GM21515 (cell line): ENCODE data around the gene LYRM2.

Experiments
- ATAC-seq: cut with Tn5 transposase; IDR thresholded peaks from one replicate; pipeline ENCODE4 v1.9.1; 2021; ENCODE audit not compliant: unreplicated experiment

Gene LYRM2, protein sequence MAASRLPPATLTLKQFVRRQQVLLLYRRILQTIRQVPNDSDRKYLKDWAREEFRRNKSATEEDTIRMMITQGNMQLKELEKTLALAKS

DNA sequence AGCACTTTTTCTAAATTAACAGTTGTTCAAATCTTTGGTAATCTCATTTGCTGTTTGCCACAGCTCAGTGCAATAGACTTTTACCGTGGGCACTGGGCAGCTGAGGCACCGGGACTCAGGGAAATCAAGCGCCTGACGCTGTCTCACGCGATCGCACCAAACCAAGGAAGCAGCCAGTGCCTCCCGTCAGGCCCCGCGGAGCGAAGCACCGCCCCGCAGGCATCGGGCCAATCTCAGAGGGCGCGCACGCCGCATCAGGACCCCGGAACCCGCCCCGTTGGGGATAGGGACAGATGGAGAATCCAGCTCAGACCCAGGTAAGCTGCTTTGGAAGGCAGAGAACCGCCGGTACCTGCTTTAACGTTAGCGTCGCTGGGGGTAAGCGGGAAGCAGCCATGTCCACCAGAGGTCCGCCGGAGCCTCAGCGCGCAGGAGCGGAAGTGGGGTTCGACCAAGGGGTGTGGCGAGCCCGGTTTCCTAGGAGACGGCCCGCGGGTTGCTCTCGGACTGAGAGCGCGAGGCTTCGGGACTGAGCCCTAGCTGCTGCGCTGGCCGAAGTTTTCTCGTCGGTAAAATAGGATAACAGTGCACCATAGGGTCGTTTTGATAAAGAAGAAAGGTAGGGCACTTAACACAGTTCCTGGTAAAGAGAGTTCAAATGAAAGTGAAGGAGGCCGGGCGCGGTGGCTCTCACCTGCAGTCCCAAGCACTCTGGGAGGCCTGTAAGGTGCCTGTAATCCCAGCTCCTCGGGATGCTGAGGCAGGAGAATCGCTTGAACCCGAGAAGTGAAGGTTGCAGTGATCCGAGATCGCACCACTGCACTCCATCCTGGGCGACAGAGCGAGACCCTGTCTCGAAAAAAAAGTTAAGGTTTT, at the start of gene LYRM2:
LYRM2 (minus strand) TSS at position 428 of the 876 bp plus-strand sequence; CDS start at position 397, 31 bp downstream.
- peak; percentile 99 for ATAC-seq

GRCh38 chr6:89688328-89688727, 49.8 kb upstream of the LYRM2 start:
- no peak for ATAC-seq

DNA sequence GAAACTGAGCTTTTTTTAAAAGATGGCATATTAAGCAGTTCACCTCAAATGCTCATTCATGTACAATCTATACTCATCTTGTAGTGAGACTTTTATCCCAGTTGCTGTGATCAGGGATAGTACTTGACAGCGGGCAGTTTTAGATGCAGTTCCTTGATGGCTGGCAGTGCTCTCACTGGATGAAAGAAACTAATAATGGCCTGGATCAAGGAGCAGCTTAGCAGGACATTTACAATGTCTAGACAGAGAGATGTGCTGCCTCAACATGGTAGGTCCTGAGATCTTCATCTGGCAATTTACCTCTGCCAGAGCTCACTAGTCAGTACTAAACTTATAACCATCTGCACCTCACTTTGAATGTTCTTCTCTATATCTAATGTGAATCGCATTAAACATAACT, 46.8 kb upstream of the LYRM2 start:
- no peak for ATAC-seq

DNA sequence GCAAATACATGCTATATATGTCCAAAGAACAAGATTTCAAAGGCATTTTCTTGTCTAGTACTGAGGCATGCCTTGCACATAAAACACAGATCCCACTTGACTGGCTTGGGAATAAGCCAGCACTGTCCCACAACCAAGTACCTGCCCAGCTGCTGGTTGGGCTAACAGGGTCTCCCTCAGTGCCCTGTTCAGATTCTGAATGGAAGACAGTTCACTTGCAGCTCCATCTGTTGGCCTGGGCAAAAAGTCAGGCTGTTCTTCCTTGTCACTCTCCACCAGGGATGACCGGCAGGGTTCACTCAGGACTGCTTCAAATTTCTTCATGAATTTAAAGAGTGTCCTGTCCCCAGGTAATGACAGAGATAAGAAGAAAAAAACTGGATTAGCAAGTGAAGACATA, 44.4 kb upstream of the LYRM2 start:
- no peak for ATAC-seq

- ATAC-seq = no peak
Measured at GRCh38 chr6:89681983-89682564, 43.5 kb upstream of the LYRM2 start.

DNA sequence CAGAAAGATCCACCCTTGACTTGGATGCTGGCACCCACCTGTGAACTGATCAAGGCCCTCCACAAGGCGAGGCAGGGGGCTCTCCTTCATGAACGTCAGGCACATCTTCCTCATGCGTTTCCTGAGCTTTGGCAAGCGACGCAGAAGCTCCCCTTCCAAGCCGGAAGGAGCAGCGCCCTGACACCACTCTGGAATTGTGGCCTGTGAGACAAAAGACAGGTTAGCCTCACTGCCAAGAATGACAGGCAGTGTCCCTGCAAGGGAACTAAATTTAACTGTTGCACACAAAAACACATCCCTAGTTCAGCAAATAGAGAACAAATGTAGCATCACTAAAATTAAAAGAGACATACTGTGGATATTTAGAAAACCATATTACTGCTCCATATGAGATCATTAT, 42.0 kb upstream of the LYRM2 start:
- ATAC-seq = no peak

GRCh38 chr6:89680150-89680549, 41.6 kb upstream of the LYRM2 start:
- ATAC-seq = no peak

GRCh38 chr6:89679215-89680120, 40.9 kb upstream of the LYRM2 start:
- no peak for ATAC-seq

- no peak for ATAC-seq
Measured at GRCh38 chr6:89678531-89678930, 40.0 kb upstream of the LYRM2 start.

- ATAC-seq = no peak
Measured at GRCh38 chr6:89675949-89676748, 37.6 kb upstream of the LYRM2 start.

DNA sequence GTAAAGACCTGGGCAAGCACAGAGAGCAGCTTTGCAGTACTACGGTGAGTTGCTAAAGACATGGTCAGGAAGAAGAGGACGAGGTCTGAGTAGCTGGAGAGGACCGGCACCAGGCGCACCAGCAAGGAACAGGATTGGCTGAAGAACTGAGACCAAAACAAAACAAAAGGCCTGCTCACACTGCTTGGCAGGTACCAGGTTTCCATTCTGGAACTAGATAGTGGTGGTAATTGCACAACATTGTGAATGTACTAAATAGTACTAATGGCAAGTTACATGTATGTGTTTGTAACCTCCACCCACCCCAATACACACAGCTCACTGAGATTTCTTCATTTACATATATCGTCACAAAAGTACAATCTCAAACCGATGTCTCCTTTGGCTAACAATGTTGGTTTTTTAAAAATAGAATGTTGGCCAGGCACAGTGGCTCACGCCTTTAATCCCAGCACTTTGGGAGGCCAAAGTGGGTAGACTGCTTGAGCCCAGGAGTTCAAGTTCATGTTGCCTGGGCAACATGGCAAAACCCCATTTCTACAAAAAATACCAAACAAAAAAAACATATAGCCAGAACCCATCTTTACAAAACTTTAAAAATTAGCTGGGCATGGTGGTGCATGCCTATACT, 32.5 kb upstream of the LYRM2 start:
- ATAC-seq = no peak

DNA sequence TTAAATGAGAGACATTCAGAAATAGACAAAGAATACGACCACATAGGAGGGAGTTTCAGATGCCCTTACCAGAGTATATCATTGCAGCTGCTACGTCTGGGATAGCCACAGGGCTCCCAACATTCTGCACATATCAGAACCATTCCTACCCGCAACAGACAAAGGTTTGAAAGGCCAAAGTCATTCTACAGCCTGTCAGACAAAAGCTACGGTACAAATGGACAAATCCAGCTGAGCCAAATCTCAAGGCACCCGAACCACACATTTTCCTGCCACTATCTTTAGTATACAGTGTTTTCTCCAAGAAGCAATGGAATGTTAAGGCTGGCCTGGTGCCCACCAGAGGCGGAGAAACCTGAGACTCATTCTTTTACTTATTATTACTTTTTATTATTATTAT, 30.5 kb upstream of the LYRM2 start:
- ATAC-seq = no peak

- ATAC-seq = no peak
Measured at GRCh38 chr6:89667872-89668556, 29.5 kb upstream of the LYRM2 start.

GRCh38 chr6:89662659-89663223, 24.2 kb upstream of the LYRM2 start:
- ATAC-seq = no peak

- ATAC-seq = no peak
Measured at GRCh38 chr6:89661559-89661958, 23.0 kb upstream of the LYRM2 start.

- no peak for ATAC-seq
Measured at GRCh38 chr6:89660981-89661380, 22.4 kb upstream of the LYRM2 start.

DNA sequence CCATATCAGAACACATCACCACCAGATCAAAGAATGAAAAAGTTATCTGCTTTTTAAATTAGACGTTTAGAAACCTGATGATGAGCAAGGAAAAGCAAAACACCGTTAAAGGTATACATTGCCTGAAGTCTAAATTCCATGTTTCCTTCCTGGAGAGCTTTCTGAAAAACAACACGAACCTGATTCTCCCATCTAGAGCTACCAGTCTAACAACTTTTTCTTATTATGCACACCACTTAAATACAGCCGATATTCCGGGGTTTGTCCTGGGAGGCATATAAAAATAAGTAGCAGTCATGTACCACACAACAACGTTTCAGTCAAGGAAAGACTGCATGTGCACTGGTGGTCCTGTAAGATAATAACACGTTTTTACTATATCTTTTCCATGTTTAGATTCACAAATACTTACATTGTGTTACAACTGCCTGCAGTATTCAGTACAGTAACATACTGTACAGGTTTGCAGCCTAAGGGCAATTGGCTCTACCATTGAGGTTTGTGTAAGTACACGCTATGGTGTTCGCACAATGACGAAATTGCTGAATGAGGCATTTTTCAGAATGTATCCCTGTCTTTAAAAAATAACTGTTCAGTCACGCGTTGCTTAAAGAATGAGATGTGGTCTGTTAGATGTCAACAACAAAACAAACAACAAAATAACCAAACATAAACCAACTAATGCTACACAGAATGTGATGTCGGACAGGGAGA, 19.1 kb upstream of the LYRM2 start:
- ATAC-seq = no peak

- no peak for ATAC-seq
Measured at GRCh38 chr6:89655122-89655521, 16.6 kb upstream of the LYRM2 start.
